GM20000 (cell line): Measurements from ENCODE around the gene PIPOX.

ENCODE experiments used
- DNase-seq: peaks from one replicate; pipeline ENCODE4 v3.0.0; 2012; ENCODE audit warnings: low spot score
- CTCF ChIP-seq: IDR thresholded peaks from 2 replicates; pipeline ENCODE4 v1.5.1; 2012; ENCODE audit warnings: mild to moderate bottlenecking, control low read depth; ENCODE audit errors: extremely low read depth, missing control alignments

Gene PIPOX

GRCh38 chr17:29059281-29059680, 16.3 kb downstream of the PIPOX start:
- no peak for DNase-seq
- no peak for TF ChIP-seq CTCF

DNA sequence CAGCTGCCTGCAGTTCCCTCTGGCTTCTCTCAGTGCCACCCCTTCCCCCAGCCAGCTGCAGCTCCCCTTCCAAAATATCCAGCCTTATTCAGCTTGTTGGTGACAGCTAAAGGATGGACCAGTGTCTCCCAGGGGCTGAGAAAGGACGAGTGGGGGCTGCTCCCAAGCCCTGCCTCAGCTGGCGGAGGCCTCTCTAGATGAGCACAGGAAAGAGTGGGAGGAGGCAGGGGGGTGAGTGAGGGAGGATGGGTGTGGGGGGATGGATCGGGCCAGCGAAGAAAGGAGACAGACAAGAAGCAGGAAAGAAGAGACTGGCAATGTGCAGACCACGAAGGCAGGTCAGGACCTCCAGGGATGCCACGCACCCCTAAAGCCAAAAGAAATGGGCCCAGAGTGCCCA, 17.5 kb downstream of the PIPOX start:
- no peak for TF ChIP-seq CTCF
- DNase-seq = no peak

DNA sequence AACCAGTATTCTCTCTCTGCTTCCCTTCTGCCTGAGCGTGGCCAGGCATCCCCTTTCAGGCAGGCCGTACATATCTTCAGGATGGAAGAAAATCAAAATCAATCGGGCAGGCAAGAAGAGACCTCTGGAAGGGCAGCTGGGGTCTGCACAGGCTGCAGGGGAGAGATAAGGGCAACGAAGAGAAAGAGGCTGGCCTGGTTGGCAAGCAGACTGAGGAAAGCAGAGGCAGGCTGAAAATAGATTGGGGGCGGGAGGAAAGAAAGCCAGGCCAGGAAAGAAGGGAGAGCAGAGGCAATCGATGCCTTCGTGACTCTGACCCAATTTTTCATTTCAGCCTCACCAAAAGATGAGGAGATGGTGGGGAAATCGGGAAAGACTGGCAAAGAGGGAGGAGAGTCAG, 18.1 kb downstream of the PIPOX start:
- no peak for TF ChIP-seq CTCF

GRCh38 chr17:29062215-29062614, 19.3 kb downstream of the PIPOX start:
- no peak for DNase-seq
- no peak for TF ChIP-seq CTCF

More for the DNA sequence above, 18.1 kb downstream of the PIPOX start:
- no peak for DNase-seq

- no peak for TF ChIP-seq CTCF
- no peak for DNase-seq
Observed at GRCh38 chr17:29063992-29064391, 21.1 kb downstream of the PIPOX start.

DNA sequence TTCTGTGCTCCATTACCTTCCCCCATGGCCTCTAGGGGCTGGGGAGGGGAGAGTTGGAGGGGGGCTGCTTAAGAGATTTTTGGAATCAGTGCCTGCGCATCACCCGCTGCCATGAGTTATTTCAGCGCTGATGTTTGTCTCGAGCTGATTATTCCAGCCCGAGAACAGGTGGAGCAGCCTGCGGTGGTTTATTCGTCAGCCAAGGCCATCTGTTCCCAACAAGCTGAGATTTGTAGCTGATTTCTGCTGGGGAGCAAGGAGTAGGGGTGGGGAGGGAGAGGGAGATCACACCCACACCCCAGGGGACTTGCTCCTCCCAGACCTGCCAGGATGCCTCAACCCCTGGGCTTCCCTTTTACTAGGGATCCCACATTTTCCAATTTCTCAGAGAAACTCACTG, 23.1 kb downstream of the PIPOX start:
- DNase-seq = no peak
- no peak for TF ChIP-seq CTCF

GRCh38 chr17:29066606-29067005, 23.7 kb downstream of the PIPOX start:
- no peak for DNase-seq
- TF ChIP-seq CTCF = no peak

GRCh38 chr17:29068818-29069217, 25.9 kb downstream of the PIPOX start:
- no peak for DNase-seq
- no peak for TF ChIP-seq CTCF
